RWPE1 (cell line): ENCODE measurements around the gene CPT1A.

Source experiments
- CTCF ChIA-PET: fragments of 350-600 bp; sonication (Branson Sonifier 250); formaldehyde crosslinking; extraction: SDS; loops from one replicate; lab custom pipeline; 2021; lab: Yijun Ruan, JAX
- POLR2A ChIA-PET: fragments of 400-600 bp; formaldehyde crosslinking; extraction: SDS; loops from one replicate; lab custom pipeline; 2020; ENCODE audit warnings: antibody characterized with exemption; ENCODE audit not compliant: low non-redundant PET; lab: Yijun Ruan, JAX
- DNase-seq: peaks from one replicate; pipeline ENCODE4 v3.0.0; 2012; ENCODE audit warnings: low spot score
- H3K27ac ChIP-seq: fragments of 450-650 bp; 2 replicates; pipeline ENCODE4 v1.5.1; 2017
- TF ChIP-seq, protein P1 (sequence below): fragments of 450-650 bp; conservative IDR thresholded peaks from 2 replicates; pipeline ENCODE4 v1.5.1; 2017; ENCODE audit warnings: low read depth, mild to moderate bottlenecking

Gene CPT1A

DNA sequence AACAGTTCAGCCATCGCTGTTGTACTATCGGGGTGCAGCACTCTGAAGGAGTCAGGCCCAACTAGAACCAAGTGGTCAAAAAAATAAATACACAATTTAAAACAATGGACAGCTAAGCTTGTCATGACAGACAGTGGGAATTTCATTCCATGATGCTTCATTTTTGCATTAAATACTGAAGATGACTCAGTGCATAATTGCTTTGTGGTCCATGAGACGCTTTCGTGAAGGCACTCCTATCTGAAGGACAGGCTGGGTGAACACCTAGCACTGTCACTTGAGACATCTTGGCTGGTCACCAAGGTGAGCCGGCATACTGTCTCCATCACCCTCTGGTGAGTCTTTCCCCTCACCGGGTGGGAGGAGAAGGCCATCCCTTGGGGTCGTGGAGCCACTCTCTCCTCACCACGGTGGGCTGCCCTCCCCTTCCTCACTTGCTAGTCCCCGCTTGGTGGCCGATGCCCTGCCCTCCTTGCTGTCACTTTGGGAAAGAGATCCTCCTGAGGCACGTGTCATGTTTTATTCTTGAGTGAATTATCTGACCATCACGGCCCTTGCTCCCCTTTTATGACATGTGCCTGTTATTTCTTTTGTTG lies 85.4 kb downstream of the CPT1A start:
- CTCF ChIA-PET, result no interaction called here
- no peak for DNase-seq
- TF ChIP-seq, protein P1, sequence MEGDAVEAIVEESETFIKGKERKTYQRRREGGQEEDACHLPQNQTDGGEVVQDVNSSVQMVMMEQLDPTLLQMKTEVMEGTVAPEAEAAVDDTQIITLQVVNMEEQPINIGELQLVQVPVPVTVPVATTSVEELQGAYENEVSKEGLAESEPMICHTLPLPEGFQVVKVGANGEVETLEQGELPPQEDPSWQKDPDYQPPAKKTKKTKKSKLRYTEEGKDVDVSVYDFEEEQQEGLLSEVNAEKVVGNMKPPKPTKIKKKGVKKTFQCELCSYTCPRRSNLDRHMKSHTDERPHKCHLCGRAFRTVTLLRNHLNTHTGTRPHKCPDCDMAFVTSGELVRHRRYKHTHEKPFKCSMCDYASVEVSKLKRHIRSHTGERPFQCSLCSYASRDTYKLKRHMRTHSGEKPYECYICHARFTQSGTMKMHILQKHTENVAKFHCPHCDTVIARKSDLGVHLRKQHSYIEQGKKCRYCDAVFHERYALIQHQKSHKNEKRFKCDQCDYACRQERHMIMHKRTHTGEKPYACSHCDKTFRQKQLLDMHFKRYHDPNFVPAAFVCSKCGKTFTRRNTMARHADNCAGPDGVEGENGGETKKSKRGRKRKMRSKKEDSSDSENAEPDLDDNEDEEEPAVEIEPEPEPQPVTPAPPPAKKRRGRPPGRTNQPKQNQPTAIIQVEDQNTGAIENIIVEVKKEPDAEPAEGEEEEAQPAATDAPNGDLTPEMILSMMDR, result no peak
- POLR2A ChIA-PET, result no interaction called here
- H3K27ac ChIP-seq, result no peak overlapping the region

DNA sequence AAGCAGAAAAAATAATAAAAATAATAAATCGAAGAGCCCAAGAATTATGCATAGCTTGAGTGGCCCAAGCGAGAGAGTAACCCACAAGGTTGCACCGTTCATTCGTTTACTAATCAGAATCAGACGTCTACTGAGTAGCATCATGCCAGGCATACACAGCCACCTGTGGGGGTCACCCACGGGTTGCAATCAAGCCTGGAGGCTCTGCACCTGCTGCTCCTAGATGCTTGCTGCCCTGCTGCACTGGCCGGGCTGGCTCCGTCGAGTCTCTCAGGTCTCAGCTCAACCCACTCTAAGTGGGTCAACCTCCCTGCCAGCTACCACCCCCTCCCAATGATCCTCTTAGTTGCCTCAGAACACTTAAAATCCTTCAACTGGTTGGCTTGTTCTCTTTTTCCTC lies 88.4 kb downstream of the CPT1A start:
- TF ChIP-seq, protein P1, result no peak
- POLR2A ChIA-PET, result no interaction called here
- CTCF ChIA-PET, result interaction anchor here (0.6 kb wide), 1 partner anchor 69 kb away, joined by 5 read pairs; the partner anchor contains the start of gene GAL
- no peak overlapping the region for H3K27ac ChIP-seq
- DNase-seq, result no peak

DNA sequence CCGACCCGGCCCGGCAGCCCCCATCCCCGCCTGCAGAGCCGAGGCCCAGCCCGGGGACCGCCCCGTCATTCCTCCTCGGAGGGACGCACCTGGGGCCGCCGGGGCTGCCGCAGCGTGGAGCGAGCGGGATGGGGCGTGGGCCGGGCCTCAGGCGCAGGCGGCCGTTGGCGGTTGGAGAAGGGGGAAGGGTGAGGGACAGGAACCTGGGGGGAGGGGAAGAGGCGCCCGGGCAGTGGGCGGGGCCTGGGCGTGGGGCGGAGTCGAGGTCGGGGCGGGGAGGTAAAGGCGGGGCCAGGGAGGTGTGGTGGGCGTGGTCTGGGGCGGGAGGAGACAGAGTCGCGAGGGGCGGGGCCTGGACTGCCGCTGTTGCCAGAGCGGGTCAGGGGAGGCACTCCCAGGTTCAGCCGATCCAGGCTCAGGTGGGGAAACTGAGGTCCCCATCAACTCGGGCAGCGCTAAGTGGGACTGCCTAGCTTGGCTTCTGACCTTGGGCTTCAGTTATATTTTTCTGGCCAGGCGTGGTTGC lies 90.3 kb downstream of the CPT1A start, which contains the start of gene TESMIN:
TSS of gene TESMIN (minus strand) at position 190 of the 526 bp plus-strand sequence. CDS start 860 bp downstream, outside the sequence.
- CTCF ChIA-PET, result no interaction called here
- H3K27ac ChIP-seq, result peak within 1 kb of the TSS; percentile 71

DNA sequence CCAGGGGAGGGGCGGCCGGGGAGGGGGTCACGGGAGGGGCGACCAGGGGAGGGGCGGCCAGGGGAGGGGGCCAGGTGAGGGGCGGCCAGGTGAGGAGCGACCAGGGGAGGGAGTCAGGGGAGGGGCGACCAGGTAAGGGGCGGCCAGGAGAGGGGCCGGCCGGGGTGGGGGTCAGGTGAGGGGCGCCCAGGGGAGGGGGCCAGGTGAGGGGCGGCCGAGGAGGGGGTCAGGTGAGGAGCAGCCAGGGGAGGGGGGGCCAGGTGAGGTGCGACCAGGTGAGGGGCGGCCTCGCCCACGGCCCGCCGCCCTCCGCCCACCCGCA lies 90.8 kb downstream of the CPT1A start:
- TF ChIP-seq, protein P1, result no peak
- peak overlapping the region; percentile 71 for H3K27ac ChIP-seq
- no peak for DNase-seq
- ChIA-PET POLR2A (no interaction called here), CTCF (no interaction called here)

More for the DNA sequence above, 90.3 kb downstream of the CPT1A start, which contains the start of gene TESMIN:
- POLR2A ChIA-PET, result no interaction called here
- peak; percentile 96 for DNase-seq
- TF ChIP-seq, protein P1, result no peak

DNA sequence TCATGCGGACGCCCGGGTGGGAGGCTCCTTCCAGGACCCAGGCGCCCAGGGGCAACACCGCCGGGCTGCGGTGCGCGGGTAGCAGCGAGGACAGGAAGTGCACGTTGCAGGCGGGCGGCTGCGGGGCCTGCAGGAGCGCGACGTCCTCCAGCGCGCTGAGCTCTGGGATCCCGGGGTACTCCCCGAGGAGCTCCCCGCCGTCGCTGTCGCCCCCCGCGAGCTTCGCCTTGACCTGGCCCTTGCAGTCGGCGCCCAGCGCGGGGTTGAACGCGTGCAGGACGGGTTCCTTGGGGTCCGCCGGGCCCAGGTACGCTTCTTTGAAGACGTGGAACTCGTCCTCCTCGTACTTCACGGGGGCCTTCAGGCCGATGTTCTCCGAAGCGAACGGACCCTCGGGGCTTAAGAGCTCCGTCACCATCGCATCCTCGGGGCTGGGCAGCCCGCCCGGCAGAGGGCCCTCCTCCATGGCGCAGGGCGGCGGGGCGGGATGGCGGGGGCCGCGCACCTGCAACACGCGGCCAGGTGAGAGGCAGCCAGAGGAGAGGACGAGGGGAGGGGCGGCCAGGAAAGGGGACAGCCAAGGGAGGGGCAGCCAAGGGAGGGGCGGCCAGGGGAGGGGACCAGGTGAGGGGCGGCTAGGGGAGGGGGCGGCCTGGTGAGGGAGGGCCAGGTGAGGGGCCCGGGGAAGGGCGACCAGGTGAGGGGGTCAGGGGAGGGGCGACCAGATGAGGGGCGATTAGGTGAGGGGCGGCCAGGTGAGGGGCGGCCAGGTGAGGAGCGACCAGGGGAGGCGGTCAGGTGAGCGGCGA lies 91.3 kb downstream of the CPT1A start:
- ChIA-PET CTCF (interaction anchor here (0.6 kb wide), 1 partner anchor 38 kb away, joined by 3 read pairs; no protein-coding TSS in a partner anchor), POLR2A (no interaction called here)
- H3K27ac ChIP-seq, result peak overlapping the region; percentile 35

More for the DNA sequence above, 91.3 kb downstream of the CPT1A start:
- no peak for DNase-seq
- TF ChIP-seq, protein P1, result no peak
